ENCODE data around the gene CDK5R2. TPM values are rescaled to one million over a fixed set of nuclear protein-coding genes. Genes with fewer than 3 reads are reported as not detected.
A peak's percentile ranks its signal among the peaks of the same experiment; 100 is the strongest.

CDK5R2 gene
- total RNA-seq, 8 experiments from 2014 or later: 0.13 to 4.6 (median 1.5) TPM

- peak; percentile 77 to 89 (median 88) for ATAC-seq (replicated peaks in 6 of 8)
- 1% methylated on average over 13 of the region's 43 CpGs; no CpG with 5 or more reads in 9 of the 10 experiments for WGBS, 10 experiments
- in situ Hi-C loops (cut with MboI; ENCODE audit: low pct_unique_long_range_greater_than_20kb in 2 of 9, low sequenced_read_pairs in 9 of 9, unreplicated experiment in 9 of 9): no loop called here
- Histone ChIP-seq H3K4me3 (peak overlapping the region; percentile 17 to 37 (median 22)), H3K4me1 (replicated peaks in 1 of 2) (peaks cover 3 to 8% of the 10 kb centered on the region in 2 donors), H3K27ac (no peak overlapping the region)
Observed at GRCh38 chr2:218995972-218996711, 36.7 kb downstream of the CDK5R2 start.

DNA sequence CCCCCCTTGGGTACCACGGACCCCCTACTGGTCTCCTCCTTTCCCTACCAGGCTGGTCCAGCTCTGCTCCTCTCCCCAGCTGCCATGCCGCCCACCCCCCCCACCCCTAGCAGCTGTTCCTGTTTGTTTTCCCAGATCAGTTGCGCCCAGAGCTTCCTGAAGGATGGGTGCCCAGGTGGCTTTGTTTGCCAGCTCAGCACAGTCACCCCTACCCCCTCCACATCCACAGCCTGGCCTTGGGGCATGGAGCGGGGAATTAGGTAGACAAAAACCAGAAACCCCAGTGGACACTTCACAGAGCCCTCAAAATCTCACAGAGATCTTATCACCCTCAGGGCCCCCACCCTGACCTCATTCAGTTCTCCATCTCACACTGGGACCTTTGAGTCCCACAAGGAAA is 37.5 kb downstream of the CDK5R2 start:
- 100% methylated on average over 1 of the region's 4 CpGs; no CpG with 5 or more reads in 9 of the 10 experiments for WGBS, 10 experiments

GRCh38 chr2:218997731-218998130 is 38.3 kb downstream of the CDK5R2 start:
- in situ Hi-C loops (cut with MboI; ENCODE audit: low pct_unique_long_range_greater_than_20kb in 2 of 9, low sequenced_read_pairs in 9 of 9, unreplicated experiment in 9 of 9): no loop called here
- no peak for ATAC-seq (replicated peaks in 6 of 8)
- WGBS, 10 experiments: no CpG with 5 or more reads among the region's 2 CpGs
- Histone ChIP-seq H3K27ac (no peak overlapping the region), H3K4me1 (replicated peaks in 1 of 2) (peaks cover 9 to 13% of the 10 kb centered on the region in 2 donors), H3K4me3 (no peak overlapping the region)

More for the DNA sequence above, 37.5 kb downstream of the CDK5R2 start:
- Histone ChIP-seq H3K4me3 (no peak overlapping the region), H3K4me1 (replicated peaks in 1 of 2) (peaks cover 3 to 11% of the 10 kb centered on the region in 2 donors), H3K27ac (no peak overlapping the region)
- in situ Hi-C loops (cut with MboI; ENCODE audit: low pct_unique_long_range_greater_than_20kb in 2 of 9, low sequenced_read_pairs in 9 of 9, unreplicated experiment in 9 of 9): no loop called here
- ATAC-seq (replicated peaks in 6 of 8): no peak

- no peak overlapping the region for H3K27ac ChIP-seq
- WGBS, 10 experiments: 46 to 82% (median 67%) methylated on average over 9 to 12 of the region's 12 CpGs; no CpG with 5 or more reads in 7 of the 10 experiments
- peaks cover 8 to 13% of the 10 kb centered on the region in 2 donors for H3K4me1 ChIP-seq (replicated peaks in 1 of 2)
- in situ Hi-C loops (cut with MboI; ENCODE audit: low pct_unique_long_range_greater_than_20kb in 2 of 9, low sequenced_read_pairs in 9 of 9, unreplicated experiment in 9 of 9): no loop called here
- ATAC-seq (replicated peaks in 6 of 8): no peak
- no peak overlapping the region for H3K4me3 ChIP-seq
Observed at GRCh38 chr2:218998414-218999002, 39.0 kb downstream of the CDK5R2 start.

- no peak for ATAC-seq (replicated peaks in 6 of 8)
- Histone ChIP-seq H3K4me1 (replicated peaks in 1 of 2) (peaks cover 5 to 10% of the 10 kb centered on the region in 2 donors), H3K4me3 (no peak overlapping the region), H3K27ac (no peak overlapping the region)
- 13 to 71% (median 20%) methylated on average over 1 to 3 of the region's 10 CpGs; no CpG with 5 or more reads in 5 of the 10 experiments for WGBS, 10 experiments
- in situ Hi-C loops (cut with MboI; ENCODE audit: low pct_unique_long_range_greater_than_20kb in 2 of 9, low sequenced_read_pairs in 9 of 9, unreplicated experiment in 9 of 9): no loop called here
Observed at GRCh38 chr2:218999021-218999880, 39.8 kb downstream of the CDK5R2 start.

DNA sequence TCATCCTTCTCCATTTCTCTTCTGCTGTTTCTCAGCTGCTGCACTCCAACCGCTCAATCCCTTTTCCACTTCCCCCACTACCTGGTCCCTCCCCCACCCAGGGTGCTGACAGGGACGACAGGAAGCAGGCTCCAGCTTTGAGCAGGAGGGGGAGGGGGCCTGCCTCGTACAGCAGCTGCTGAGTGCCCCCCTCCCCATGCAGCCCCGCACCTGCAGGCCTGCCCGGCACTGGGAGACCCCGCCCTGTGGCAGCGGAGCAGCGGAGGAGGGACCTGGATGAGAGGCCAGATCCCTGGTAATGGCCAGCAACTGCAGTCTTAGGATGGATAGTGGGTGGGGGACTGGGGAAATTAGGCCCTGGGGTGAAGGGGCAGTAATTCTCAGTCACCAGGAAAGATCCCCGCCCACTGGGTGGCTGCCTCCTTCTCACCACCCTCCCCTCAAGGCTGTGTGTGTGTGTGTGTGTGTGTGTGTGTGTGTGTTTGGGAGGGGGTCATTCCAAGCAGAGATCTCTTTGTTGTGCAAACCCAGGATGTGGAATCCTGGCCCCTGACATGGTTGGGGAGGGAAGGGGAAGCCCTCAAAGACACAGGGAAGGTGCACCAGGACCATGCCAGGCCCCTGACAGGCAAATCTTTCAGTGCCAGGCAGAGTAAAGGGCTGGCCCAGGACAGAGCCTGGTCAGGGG is 40.6 kb downstream of the CDK5R2 start:
- no peak for ATAC-seq (replicated peaks in 6 of 8)
- H3K4me3 ChIP-seq: no peak overlapping the region
- peaks cover 5 to 10% of the 10 kb centered on the region in 2 donors for H3K4me1 ChIP-seq (replicated peaks in 1 of 2)
- in situ Hi-C loops (cut with MboI; ENCODE audit: low pct_unique_long_range_greater_than_20kb in 2 of 9, low sequenced_read_pairs in 9 of 9, unreplicated experiment in 9 of 9): loop anchor here in 1 of 9 experiments (25.0 kb wide), 1 partner anchor 137 kb away; no protein-coding TSS in a partner anchor
- H3K27ac ChIP-seq: no peak overlapping the region
- 0% methylated on average over 1 to 2 of the region's 9 CpGs; no CpG with 5 or more reads in 7 of the 10 experiments for WGBS, 10 experiments

- no peak for ATAC-seq (replicated peaks in 6 of 8)
- in situ Hi-C loops (cut with MboI; ENCODE audit: low pct_unique_long_range_greater_than_20kb in 2 of 9, low sequenced_read_pairs in 9 of 9, unreplicated experiment in 9 of 9): loop anchor here in 1 of 9 experiments (25.0 kb wide), 1 partner anchor 137 kb away; no protein-coding TSS in a partner anchor
- WGBS, 10 experiments: 0 to 60% (median 23%) methylated on average over 1 to 5 of the region's 8 CpGs; no CpG with 5 or more reads in 5 of the 10 experiments
- H3K4me1 ChIP-seq (replicated peaks in 1 of 2): peaks cover 5 to 10% of the 10 kb centered on the region in 2 donors
- no peak overlapping the region for H3K27ac ChIP-seq
- H3K4me3 ChIP-seq: no peak overlapping the region
Observed at GRCh38 chr2:219000569-219000960, 41.1 kb downstream of the CDK5R2 start.

GRCh38 chr2:219001100-219001576 is 41.7 kb downstream of the CDK5R2 start:
- Histone ChIP-seq H3K27ac (no peak overlapping the region), H3K4me1 (replicated peaks in 1 of 2) (peaks cover 5 to 10% of the 10 kb centered on the region in 2 donors), H3K4me3 (peak overlapping the region in 1 of 5 donors; percentile 17)
- peak in 4 of 8 experiments; percentile 2 to 26 (median 22) for ATAC-seq (replicated peaks in 6 of 8)
- in situ Hi-C loops (cut with MboI; ENCODE audit: low pct_unique_long_range_greater_than_20kb in 2 of 9, low sequenced_read_pairs in 9 of 9, unreplicated experiment in 9 of 9): loop anchor here in 1 of 9 experiments (25.0 kb wide), 1 partner anchor 136 kb away; no protein-coding TSS in a partner anchor
- WGBS, 10 experiments: 0 to 5% (median 4%) methylated on average over 1 to 11 of the region's 26 CpGs; no CpG with 5 or more reads in 5 of the 10 experiments

DNA sequence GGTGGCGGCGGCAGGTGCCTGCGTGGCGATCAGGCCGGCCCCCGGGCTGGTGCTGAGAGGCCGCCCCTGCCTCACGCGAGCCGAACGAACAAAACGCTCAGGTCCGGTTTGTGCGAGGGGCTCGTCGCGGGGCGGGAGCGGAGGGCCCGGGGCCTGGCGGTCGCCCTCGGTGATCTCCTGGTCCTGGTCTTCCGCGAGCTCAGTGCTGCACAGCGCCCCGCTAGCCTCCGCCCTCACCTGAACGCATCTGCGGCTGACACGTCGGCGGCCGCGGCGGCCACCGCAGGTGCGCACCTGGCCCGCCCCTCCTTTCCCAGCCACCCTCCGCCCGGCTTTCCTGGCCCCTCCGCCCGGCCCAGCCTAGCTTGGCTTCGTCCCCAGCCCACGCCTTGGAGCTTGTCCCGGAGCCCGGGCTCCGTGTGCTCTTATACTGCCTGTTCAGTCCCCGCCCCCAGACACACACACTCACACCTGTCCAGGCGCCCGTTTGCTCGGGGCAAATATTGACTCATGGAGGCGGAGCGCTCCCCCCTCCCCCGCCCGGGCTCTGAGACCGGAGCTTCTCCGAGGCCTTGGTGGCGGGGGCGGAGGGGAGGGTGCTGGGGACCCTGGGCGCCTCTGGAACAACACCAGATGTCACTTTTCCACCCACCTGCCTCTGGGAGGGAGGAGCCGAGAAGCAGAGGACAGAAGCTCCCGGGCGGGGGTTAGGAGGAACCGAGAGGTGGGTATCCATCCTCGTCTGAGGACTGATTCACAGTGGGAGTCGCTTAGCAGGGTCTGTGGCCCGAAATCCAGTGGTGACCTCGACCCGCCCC is 42.3 kb downstream of the CDK5R2 start:
- Histone ChIP-seq H3K27ac (no peak overlapping the region), H3K4me1 (replicated peaks in 1 of 2) (peaks cover 5 to 10% of the 10 kb centered on the region in 2 donors), H3K4me3 (peak overlapping the region in 2 of 5 donors; percentile 21)
- in situ Hi-C loops (cut with MboI; ENCODE audit: low pct_unique_long_range_greater_than_20kb in 2 of 9, low sequenced_read_pairs in 9 of 9, unreplicated experiment in 9 of 9): loop anchor here in 1 of 9 experiments (25.0 kb wide), 1 partner anchor 136 kb away; no protein-coding TSS in a partner anchor
- WGBS, 10 experiments: 0 to 4% (median 0%) methylated on average over 1 to 5 of the region's 70 CpGs; no CpG with 5 or more reads in 7 of the 10 experiments
- ATAC-seq (replicated peaks in 6 of 8): peak in 7 of 8 experiments; percentile 9 to 67 (median 50)

GRCh38 chr2:219002395-219003266 is 43.2 kb downstream of the CDK5R2 start:
- Histone ChIP-seq H3K27ac (no peak overlapping the region), H3K4me3 (peak overlapping the region; percentile 7 to 21 (median 17)), H3K4me1 (replicated peaks in 1 of 2) (peaks cover 5 to 10% of the 10 kb centered on the region in 2 donors)
- in situ Hi-C loops (cut with MboI; ENCODE audit: low pct_unique_long_range_greater_than_20kb in 2 of 9, low sequenced_read_pairs in 9 of 9, unreplicated experiment in 9 of 9): loop anchor here in 1 of 9 experiments (25.0 kb wide), 1 partner anchor 135 kb away; no protein-coding TSS in a partner anchor
- WGBS, 10 experiments: 0 to 4% (median 0%) methylated on average over 1 to 15 of the region's 72 CpGs; no CpG with 5 or more reads in 4 of the 10 experiments
- peak; percentile 56 to 89 (median 67) for ATAC-seq (replicated peaks in 6 of 8)

Measured in motor neuron (in vitro differentiated cells).